ENCODE measurements around the gene SPAG8. TPM values are rescaled to one million over a fixed set of nuclear protein-coding genes. Genes with fewer than 3 reads are reported as not detected.

SPAG8 gene
- total RNA-seq, 1 experiment from 2014 or later, result 0.50 TPM

GRCh38 chr9:35776018-35776417 is 36.0 kb downstream of the SPAG8 start:
- Histone ChIP-seq H2AFZ (ENCODE audit: low read length) (no peak overlapping the region), H3K14ac (ENCODE audit: insufficient read depth, low read length) (no peak overlapping the region), H4K5ac (ENCODE audit: insufficient read length, low read depth, low read length) (no peak overlapping the region), H3T11ph (ENCODE audit: low read length) (no peak overlapping the region), H3K4me1 (ENCODE audit: insufficient read depth, low read length) (peaks cover 4% of the 10 kb centered on the region; the same call in 1 of the 2 replicates), H3K9me3 (ENCODE audit: control insufficient read depth, low read depth, low read length) (no peaks in the 10 kb centered on the region), H2BK15ac (ENCODE audit: low read depth, low read length) (no peak overlapping the region), H2BK20ac (ENCODE audit: low read depth, low read length, poor library complexity, severe bottlenecking) (no peak overlapping the region), H3K23me2 (ENCODE audit: insufficient read length, low read depth, low read length, poor library complexity, severe bottlenecking) (no peaks in the 10 kb centered on the region), H2BK12ac (ENCODE audit: insufficient read length, low read depth, low read length) (no peak overlapping the region), H3K4ac (ENCODE audit: low read depth, low read length) (no peak overlapping the region), H3K79me2 (ENCODE audit: insufficient read depth, low read length) (no peaks in the 10 kb centered on the region), H2BK5ac (ENCODE audit: insufficient read length, low read length) (no peak overlapping the region), H3K18ac (ENCODE audit: insufficient read length, low read depth, low read length) (no peak overlapping the region), H2AK5ac (ENCODE audit: insufficient read length, low read length) (no peak overlapping the region), H3K56ac (ENCODE audit: insufficient read length, low read depth, low read length) (no peak overlapping the region), H3K9ac (ENCODE audit: extremely low read depth, insufficient read length, low read length) (no peak overlapping the region), H4K8ac (replicated peaks; ENCODE audit: insufficient read length, low read depth, low read length) (no peak overlapping the region), H3K23ac (ENCODE audit: insufficient read length, low read depth, low read length) (no peak overlapping the region), H3K4me2 (ENCODE audit: insufficient read depth, insufficient read length, low read length) (no peak overlapping the region), H3K27me3 (ENCODE audit: insufficient read depth, low read length) (no peaks in the 10 kb centered on the region), H4K91ac (ENCODE audit: insufficient read length, low read depth, low read length) (no peak overlapping the region), H3K27ac (ENCODE audit: insufficient read length, low read depth, low read length) (no peak overlapping the region), H4K20me1 (ENCODE audit: control insufficient read depth, insufficient read depth, insufficient read length) (no peaks in the 10 kb centered on the region), H3K79me1 (ENCODE audit: insufficient read depth, low read depth, low read length, poor library complexity, severe bottlenecking) (no peaks in the 10 kb centered on the region), H2BK120ac (ENCODE audit: low read depth, low read length, poor library complexity, severe bottlenecking) (no peak overlapping the region)
- H3K27me3 Mint-ChIP-seq (ENCODE audit: low read depth), result no peaks in the 10 kb centered on the region
- H3K36me3 Mint-ChIP-seq (ENCODE audit: insufficient read depth in 1 of 3, low read depth in 3 of 3), result peaks cover 0 to 5% (median 0%) of the 10 kb centered on the region in 3 experiments; a peak in 3 of 7 replicates
- DNase-seq, result no peak
- H3K9me3 Mint-ChIP-seq, result no peaks in the 10 kb centered on the region
- peaks cover 15 to 19% of the 10 kb centered on the region in 2 experiments for H3K4me1 Mint-ChIP-seq
- no peak overlapping the region; a peak in 1 of 7 replicates for H3K27ac Mint-ChIP-seq
- TF ChIP-seq CTCF (conservative IDR thresholded peaks at IDR 0.05), result no peak
- H3K4me3 Mint-ChIP-seq, result no peak overlapping the region
- WGBS (ENCODE audit: extremely low coverage, insufficient read length, low lambda C conversion rate), result no CpG with 5 or more reads among the region's 4 CpGs

Data from H9 (cell line).